ENCODE results near the gene THY1. TPM values are rescaled to one million over a fixed set of nuclear protein-coding genes. Genes with fewer than 3 reads are reported as not detected.
"Not testable (repeated sequence)": the region's sequence is repeated elsewhere in the genome, so short reads cannot be mapped to it uniquely, and the experiment has no call there.

Gene THY1
- total RNA-seq, 2 donors from 2014 or later: 3.3 to 39.7 TPM

DNA sequence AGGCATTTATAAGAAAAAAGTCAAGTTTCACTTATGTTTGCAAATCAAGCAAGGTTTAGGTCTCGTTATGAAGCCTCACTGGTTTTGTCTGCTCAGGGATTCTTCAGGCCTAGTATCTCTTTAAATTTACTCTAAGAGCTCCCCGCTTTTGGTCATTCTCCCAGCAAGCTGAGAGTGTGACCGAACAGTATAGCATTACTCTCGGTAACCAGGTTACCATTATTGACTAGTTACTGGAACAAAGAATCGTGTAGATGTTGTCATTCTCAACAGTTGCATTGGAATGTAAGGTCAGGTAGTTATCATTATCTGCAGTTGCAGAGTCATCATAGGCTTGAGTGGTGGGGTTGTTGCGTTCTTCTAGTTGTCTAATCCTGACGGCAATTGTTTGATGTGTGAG is 31.7 kb downstream of the THY1 start:
- no peaks in the 10 kb centered on the region for H3K9me3 ChIP-seq

DNA sequence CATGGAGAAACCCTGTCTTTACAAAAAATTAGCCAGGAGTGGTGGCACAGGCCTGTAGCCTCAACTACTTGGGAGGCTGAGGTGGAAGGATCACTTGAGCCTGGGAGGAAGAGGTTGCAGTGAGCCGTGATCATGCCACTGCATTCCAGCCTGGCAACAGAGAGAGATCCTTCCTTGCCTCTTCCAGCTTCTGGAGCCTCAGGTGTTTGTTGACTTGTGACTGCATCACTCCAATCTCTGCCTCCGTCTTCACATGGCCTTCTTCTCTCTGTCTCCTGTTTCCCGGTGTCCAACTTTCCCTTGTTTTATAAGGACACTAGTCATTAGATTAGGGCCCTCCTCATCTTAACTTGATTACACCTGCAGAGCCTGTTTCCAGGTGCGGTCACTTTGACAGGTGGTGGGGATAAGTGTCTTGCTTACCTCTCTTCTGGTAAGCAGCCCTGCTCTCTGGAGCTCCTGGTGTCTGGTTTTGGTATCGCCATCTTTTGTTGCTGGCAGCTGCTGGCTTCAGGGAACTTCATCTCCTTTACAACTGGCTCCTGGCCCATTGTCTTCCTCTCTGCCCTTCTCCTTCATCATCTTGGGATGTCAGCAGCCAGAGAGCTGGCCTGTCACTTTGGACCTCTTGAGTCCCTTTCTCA is 33.2 kb downstream of the THY1 start:
- WGBS: 77% methylated on average over 5 of the region's 5 CpGs
- Histone ChIP-seq H3K9me3 (no peaks in the 10 kb centered on the region), H3K4me1 (replicated peaks) (no peaks in the 10 kb centered on the region), H3K36me3 (no peaks in the 10 kb centered on the region), H3K4me3 (no peak overlapping the region), H3K27me3 (replicated peaks; ENCODE audit: insufficient read depth) (no peaks in the 10 kb centered on the region), H3K27ac (no peak overlapping the region)
- intact Hi-C loops (cut with DNase I): no loop called here
- no peak for DNase-seq (ENCODE audit: low spot score)
- TF ChIP-seq, protein P1, sequence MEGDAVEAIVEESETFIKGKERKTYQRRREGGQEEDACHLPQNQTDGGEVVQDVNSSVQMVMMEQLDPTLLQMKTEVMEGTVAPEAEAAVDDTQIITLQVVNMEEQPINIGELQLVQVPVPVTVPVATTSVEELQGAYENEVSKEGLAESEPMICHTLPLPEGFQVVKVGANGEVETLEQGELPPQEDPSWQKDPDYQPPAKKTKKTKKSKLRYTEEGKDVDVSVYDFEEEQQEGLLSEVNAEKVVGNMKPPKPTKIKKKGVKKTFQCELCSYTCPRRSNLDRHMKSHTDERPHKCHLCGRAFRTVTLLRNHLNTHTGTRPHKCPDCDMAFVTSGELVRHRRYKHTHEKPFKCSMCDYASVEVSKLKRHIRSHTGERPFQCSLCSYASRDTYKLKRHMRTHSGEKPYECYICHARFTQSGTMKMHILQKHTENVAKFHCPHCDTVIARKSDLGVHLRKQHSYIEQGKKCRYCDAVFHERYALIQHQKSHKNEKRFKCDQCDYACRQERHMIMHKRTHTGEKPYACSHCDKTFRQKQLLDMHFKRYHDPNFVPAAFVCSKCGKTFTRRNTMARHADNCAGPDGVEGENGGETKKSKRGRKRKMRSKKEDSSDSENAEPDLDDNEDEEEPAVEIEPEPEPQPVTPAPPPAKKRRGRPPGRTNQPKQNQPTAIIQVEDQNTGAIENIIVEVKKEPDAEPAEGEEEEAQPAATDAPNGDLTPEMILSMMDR (IDR thresholded peaks at IDR 0.05): no peak
- TF ChIP-seq POLR2A (IDR thresholded peaks at IDR 0.05): no peak
- TF ChIP-seq POLR2AphosphoS5 (IDR thresholded peaks at IDR 0.05): no peak

More for the DNA sequence above, 31.7 kb downstream of the THY1 start:
- no peak overlapping the region for H3K4me3 ChIP-seq
- TF ChIP-seq POLR2A (IDR thresholded peaks at IDR 0.05): no peak
- TF ChIP-seq POLR2AphosphoS5 (IDR thresholded peaks at IDR 0.05): no peak
- TF ChIP-seq, protein P1 (IDR thresholded peaks at IDR 0.05): no peak
- H3K36me3 ChIP-seq: no peaks in the 10 kb centered on the region
- H3K27me3 ChIP-seq (replicated peaks; ENCODE audit: insufficient read depth): no peaks in the 10 kb centered on the region
- H3K27ac ChIP-seq: no peak overlapping the region
- DNase-seq (ENCODE audit: low spot score): no peak
- no peaks in the 10 kb centered on the region for H3K4me1 ChIP-seq (replicated peaks)
- intact Hi-C loops (cut with DNase I): no loop called here
- 87% methylated on average over 7 of the region's 7 CpGs for WGBS

DNA sequence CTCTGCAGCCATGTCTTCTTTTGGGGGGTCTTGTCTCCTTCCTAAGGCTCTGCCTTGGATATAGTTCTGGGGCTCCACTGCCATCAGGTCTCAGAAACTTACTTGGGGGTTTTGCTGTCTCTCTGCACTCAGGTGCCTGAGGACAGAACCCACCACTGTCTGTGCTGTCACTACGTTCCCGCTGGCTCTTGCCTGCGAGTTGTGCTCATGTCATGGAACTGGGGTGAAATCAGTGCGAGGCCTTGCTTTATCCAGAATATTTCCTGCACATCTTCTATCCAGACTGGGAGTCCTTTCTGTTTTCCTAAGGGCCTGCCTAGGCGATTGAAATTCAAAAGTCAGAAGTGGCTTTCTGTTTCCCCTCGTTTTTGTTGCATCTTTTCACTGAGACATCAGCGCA is 34.9 kb downstream of the THY1 start:
- no peak for DNase-seq (ENCODE audit: low spot score)
- TF ChIP-seq, protein P1 (IDR thresholded peaks at IDR 0.05): no peak
- TF ChIP-seq POLR2A (IDR thresholded peaks at IDR 0.05) (no peak), POLR2AphosphoS5 (IDR thresholded peaks at IDR 0.05) (no peak)
- H3K9me3 ChIP-seq: no peaks in the 10 kb centered on the region
- WGBS: 92% methylated on average over 7 of the region's 7 CpGs
- H3K4me1 ChIP-seq (replicated peaks): no peaks in the 10 kb centered on the region
- H3K27me3 ChIP-seq (replicated peaks; ENCODE audit: insufficient read depth): no peaks in the 10 kb centered on the region
- intact Hi-C loops (cut with DNase I): no loop called here
- no peak overlapping the region for H3K27ac ChIP-seq
- no peaks in the 10 kb centered on the region for H3K36me3 ChIP-seq
- H3K4me3 ChIP-seq: no peak overlapping the region

DNA sequence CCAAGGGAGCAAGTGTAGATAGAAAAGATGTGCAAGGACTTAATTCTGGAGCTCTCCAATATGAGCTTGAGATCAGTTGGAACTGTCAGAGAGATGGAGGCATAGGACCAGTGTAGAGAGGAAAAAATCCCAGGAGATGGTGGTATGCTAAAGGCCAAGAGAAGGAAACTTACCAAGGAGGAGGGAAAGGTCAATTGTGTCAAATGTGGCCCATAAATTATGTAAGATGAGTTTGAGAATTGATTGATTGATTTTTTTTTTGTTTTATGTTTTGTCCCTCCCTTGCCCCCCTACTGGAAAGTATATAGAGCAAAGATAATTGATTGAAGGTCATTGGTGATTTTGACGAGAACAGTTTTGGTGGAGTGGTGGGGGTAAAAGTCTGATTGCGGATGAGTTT is 38.6 kb downstream of the THY1 start:
- DNase-seq (ENCODE audit: low spot score): no peak
- no peak for TF ChIP-seq POLR2AphosphoS5 (IDR thresholded peaks at IDR 0.05)
- TF ChIP-seq, protein P1 (IDR thresholded peaks at IDR 0.05): no peak
- no peak for TF ChIP-seq POLR2A (IDR thresholded peaks at IDR 0.05)
- no peaks in the 10 kb centered on the region for H3K36me3 ChIP-seq
- 89% methylated on average over 2 of the region's 2 CpGs for WGBS
- H3K4me1 ChIP-seq (replicated peaks): peaks cover 2% of the 10 kb centered on the region
- H3K27ac ChIP-seq: no peak overlapping the region
- H3K27me3 ChIP-seq (replicated peaks; ENCODE audit: insufficient read depth): no peaks in the 10 kb centered on the region
- H3K9me3 ChIP-seq: no peaks in the 10 kb centered on the region
- intact Hi-C loops (cut with DNase I): no loop called here
- no peak overlapping the region for H3K4me3 ChIP-seq

DNA sequence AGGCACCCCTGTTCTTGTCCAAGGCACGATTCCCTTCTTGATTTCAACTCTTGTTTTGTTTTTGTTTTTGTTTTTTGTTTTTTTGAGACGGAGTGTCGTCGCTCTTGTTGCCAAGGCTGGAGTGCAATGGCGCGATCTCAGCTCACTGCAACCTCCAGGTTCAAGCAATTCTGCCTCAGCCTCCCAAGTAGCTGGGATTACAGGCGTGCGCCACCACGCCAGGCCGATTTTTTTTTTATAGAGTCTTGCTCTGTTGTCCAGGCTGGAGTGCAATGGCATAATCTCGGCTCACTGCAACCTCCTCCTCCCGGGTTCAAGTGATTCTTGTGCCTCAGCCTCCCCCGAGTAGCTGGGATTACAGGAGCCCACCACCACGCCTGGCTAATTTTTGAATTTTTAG is 40.5 kb downstream of the THY1 start:
- H3K27ac ChIP-seq; H3K36me3 ChIP-seq; DNase-seq (ENCODE audit: low spot score); intact Hi-C loops (cut with DNase I); H3K4me3 ChIP-seq; H3K9me3 ChIP-seq; H3K4me1 ChIP-seq (replicated peaks); H3K27me3 ChIP-seq (replicated peaks; ENCODE audit: insufficient read depth): not testable (repeated sequence)
- 85% methylated on average over 14 of the region's 14 CpGs for WGBS

All from prostate gland (tissue), 2 donors.